Activated B cell treated with CpG ODN at 0.5 μM for 24 hours (primary cell): ENCODE measurements around the gene NAGLU. TPM values are rescaled to one million over a fixed set of nuclear protein-coding genes. Genes with fewer than 3 reads are reported as not detected.

Experiments used
- ATAC-seq: fragments of 200-7000 bp; cut with Tn5 transposase; one replicate; pipeline ENCODE4 v1.10.0; 2021; ENCODE audit warnings: low read depth, mild to moderate bottlenecking, moderate library complexity
- CTCF ChIA-PET: fragments of 350-600 bp; sonication (Branson Sonifier 250); formaldehyde crosslinking; loops from one replicate; lab custom pipeline; 2021; ENCODE audit warnings: antibody characterized with exemption; lab: Charles Lee
- POLR2A ChIA-PET: fragments of 350-600 bp; sonication (Branson Sonifier 250); formaldehyde crosslinking; loops from one replicate; lab custom pipeline; 2021; ENCODE audit warnings: antibody characterized with exemption; lab: Charles Lee
- DNase-seq: peaks from one replicate; pipeline ENCODE4 v3.0.0; 2022
- H3K27ac Mint-ChIP-seq: one replicate; pipeline ENCODE4 v1.8.0; 2020; ENCODE audit warnings: mixed read lengths
- H3K27me3 Mint-ChIP-seq: one replicate; pipeline ENCODE4 v1.8.0; 2021; ENCODE audit warnings: mixed read lengths
- H3K36me3 Mint-ChIP-seq: one replicate; pipeline ENCODE4 v1.8.0; 2021; ENCODE audit warnings: low read depth, mixed read lengths
- H3K4me1 Mint-ChIP-seq: one replicate; pipeline ENCODE4 v1.8.0; 2021; ENCODE audit warnings: mixed read lengths
- H3K4me3 Mint-ChIP-seq: one replicate; pipeline ENCODE4 v1.8.0; 2020; ENCODE audit warnings: mild to moderate bottlenecking, mixed read lengths
- H3K9me3 Mint-ChIP-seq: one replicate; pipeline ENCODE4 v1.8.0; 2020; ENCODE audit warnings: mixed read lengths
- intact Hi-C: fragments of 100-400 bp; cut with micrococcal nuclease; formaldehyde crosslinking; loops from one replicate; pipeline ENCODE4 v1.15.1; 2024
- total RNA-seq: library from RNA; stranded (reverse); gene quantifications from 2 replicates; pipeline ENCODE4 v1.2.3, GENCODE V29; 2022
- TF ChIP-seq, protein P1 (sequence below): fragments of 200-600 bp; IDR thresholded peaks from one replicate; pipeline ENCODE4 v1.8.0; 2022; ENCODE audit warnings: antibody characterized with exemption, mild to moderate bottlenecking

NAGLU gene
- total RNA-seq, 1 donor from 2014 or later = 33.9 TPM

DNA sequence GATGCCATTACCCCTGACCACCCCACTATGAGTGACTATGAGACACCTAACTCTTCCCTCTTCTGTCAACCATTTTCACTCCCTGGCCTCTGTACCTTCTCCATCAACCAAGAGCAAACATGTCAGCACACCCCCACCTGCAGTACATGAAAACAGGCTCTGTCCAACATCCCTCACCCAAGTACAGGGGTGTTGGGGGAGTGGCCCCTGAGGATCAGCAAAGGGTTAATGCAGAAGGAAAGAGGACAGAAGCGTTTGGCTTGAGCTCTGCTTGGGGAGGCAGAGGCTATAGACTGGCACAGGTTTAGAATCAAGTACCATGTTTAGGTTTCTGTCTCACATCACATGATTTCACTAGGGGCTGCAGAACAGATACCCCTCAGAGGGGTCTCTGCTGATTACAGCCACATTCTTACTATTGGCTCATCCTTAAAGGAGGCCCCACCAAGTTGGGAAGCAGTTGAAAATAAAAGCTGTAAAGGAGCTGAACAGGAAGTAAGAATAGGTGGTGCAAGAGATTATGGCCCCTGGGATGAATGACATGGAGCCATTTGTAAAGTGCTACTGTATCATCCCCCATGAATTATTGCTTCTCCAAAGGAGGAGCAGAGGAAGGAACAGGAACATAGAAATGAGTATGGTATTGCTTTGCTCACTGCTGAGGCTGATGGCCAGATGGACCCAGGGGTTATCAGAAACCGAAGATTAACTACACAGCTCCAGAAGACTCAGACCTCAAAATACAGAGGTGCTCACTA is 43.9 kb downstream of the NAGLU start:
- Mint-ChIP-seq H3K27ac (peak overlapping the region; percentile 59), H3K36me3 (peaks cover 69% of the 10 kb centered on the region), H3K4me3 (no peak overlapping the region), H3K4me1 (peaks cover 38% of the 10 kb centered on the region), H3K9me3 (no peaks in the 10 kb centered on the region), H3K27me3 (no peaks in the 10 kb centered on the region)
- intact Hi-C loops = loop anchor here (2.0 kb wide), 1 partner anchor 127 kb away; no protein-coding TSS in a partner anchor
- TF ChIP-seq, protein P1, sequence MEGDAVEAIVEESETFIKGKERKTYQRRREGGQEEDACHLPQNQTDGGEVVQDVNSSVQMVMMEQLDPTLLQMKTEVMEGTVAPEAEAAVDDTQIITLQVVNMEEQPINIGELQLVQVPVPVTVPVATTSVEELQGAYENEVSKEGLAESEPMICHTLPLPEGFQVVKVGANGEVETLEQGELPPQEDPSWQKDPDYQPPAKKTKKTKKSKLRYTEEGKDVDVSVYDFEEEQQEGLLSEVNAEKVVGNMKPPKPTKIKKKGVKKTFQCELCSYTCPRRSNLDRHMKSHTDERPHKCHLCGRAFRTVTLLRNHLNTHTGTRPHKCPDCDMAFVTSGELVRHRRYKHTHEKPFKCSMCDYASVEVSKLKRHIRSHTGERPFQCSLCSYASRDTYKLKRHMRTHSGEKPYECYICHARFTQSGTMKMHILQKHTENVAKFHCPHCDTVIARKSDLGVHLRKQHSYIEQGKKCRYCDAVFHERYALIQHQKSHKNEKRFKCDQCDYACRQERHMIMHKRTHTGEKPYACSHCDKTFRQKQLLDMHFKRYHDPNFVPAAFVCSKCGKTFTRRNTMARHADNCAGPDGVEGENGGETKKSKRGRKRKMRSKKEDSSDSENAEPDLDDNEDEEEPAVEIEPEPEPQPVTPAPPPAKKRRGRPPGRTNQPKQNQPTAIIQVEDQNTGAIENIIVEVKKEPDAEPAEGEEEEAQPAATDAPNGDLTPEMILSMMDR = no peak
- DNase-seq (no peak), ATAC-seq (no peak)
- ChIA-PET POLR2A (interaction anchor here (0.5 to 4.6 kb wide), 2 partner anchors 22 to 26 kb away, joined by 3 to 29 read pairs; no protein-coding TSS in a partner anchor), CTCF (interaction anchor here (1.2 to 3.6 kb wide), 2 partner anchors 29 to 184 kb away, joined by 4 to 32 read pairs; partner anchors contain the start of genes RETREG3 and TUBG1)

DNA sequence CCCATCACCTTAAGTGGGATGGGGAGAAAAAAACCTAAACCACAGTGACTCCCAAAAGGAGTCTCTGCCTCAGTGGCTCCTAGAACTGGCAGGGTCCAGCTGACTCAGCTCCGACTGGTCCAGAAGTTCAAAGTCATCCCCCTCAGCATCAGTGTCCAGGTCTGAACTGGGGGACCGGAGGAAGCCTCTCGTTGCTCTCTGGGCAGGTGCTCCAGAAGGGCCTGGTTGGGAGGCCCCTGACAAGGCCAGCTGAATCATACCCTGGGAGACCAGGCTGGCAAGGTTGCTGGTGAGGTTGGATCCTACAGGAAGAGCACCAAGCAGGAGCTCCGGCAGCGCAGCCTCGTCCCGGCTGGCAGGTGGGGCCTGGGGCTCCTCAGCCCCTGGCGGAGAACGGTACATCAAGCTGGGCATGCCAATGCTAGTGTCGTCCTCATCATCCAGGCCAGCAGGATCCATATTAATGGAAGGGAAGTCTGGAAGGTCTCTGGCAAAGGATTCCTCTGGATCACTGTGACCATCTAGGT is 45.8 kb downstream of the NAGLU start:
- H3K9me3 Mint-ChIP-seq = no peaks in the 10 kb centered on the region

DNA sequence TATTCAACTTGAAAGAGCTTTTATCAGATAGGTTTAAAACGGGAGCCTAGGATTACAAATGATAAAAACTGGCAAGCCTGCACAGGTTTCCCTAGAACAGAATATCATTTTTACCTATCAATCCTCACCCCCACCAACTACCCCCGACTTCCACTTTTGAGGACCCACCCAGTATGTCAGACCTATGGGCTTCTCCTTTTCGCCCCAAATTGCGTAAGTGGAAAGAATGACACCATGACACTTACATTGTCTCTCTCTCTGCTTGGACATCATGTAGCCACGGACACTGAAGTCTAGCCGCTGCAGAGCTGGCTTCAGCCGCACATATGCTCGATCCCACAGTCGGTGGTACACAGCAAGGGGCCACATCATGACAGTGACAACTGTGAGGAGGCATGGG is 48.8 kb downstream of the NAGLU start:
- CTCF ChIA-PET = interaction anchor here (1.2 kb wide), 1 partner anchor 179 kb away, joined by 3 read pairs; no protein-coding TSS in a partner anchor
- intact Hi-C loops = no loop called here
- H3K4me1 Mint-ChIP-seq = peaks cover 31% of the 10 kb centered on the region
- POLR2A ChIA-PET = no interaction called here
- no peak for ATAC-seq
- H3K4me3 Mint-ChIP-seq = no peak overlapping the region
- DNase-seq = no peak
- H3K27me3 Mint-ChIP-seq = no peaks in the 10 kb centered on the region
- peaks cover 93% of the 10 kb centered on the region for H3K36me3 Mint-ChIP-seq
- H3K9me3 Mint-ChIP-seq = no peaks in the 10 kb centered on the region
- TF ChIP-seq, protein P1 = no peak
- H3K27ac Mint-ChIP-seq = peak overlapping the region; percentile 46

More for the DNA sequence above, 45.8 kb downstream of the NAGLU start:
- Mint-ChIP-seq H3K4me3 (no peak overlapping the region), H3K27me3 (no peaks in the 10 kb centered on the region), H3K4me1 (peaks cover 42% of the 10 kb centered on the region), H3K27ac (peak overlapping the region; percentile 30), H3K36me3 (peaks cover 80% of the 10 kb centered on the region)
- ATAC-seq (no peak), DNase-seq (no peak)
- intact Hi-C loops = no loop called here
- CTCF ChIA-PET = interaction anchor here (0.6 to 1.3 kb wide), 2 partner anchors 98 to 182 kb away, joined by 3 to 4 read pairs; no protein-coding TSS in a partner anchor
- POLR2A ChIA-PET = interaction anchor here (0.5 kb wide), 1 partner anchor 161 kb away, joined by 4 read pairs; no protein-coding TSS in a partner anchor
- TF ChIP-seq, protein P1 = no peak

DNA sequence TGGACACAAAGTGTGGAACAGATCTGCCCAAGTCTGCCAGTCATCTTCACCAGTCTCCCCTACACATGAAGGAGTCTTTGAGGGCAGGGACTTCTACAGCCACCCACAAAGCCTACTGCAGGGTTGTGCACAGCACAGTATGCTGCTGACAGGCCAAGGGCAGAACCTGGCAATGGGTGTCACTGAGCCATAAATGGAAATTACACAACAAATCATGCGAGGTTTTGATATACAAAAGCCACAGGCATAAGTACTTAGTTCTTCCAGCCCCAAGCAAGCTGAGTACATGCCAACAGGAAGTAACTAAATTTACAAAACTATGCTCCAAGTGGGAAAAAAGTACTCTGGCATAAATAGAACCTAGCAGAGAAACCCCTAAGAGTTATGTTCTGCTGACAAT is 49.3 kb downstream of the NAGLU start:
- DNase-seq (no peak), ATAC-seq (no peak)
- intact Hi-C loops = no loop called here
- H3K36me3 Mint-ChIP-seq = peaks cover 93% of the 10 kb centered on the region
- TF ChIP-seq, protein P1 = no peak
- peaks cover 31% of the 10 kb centered on the region for H3K4me1 Mint-ChIP-seq
- ChIA-PET CTCF (interaction anchor here (1.4 kb wide), 1 partner anchor 93 kb away, joined by 3 read pairs; no protein-coding TSS in a partner anchor), POLR2A (interaction anchor here (1.5 kb wide), 1 partner anchor 18 kb away, joined by 3 read pairs; the partner anchor contains the start of gene MLX)
- H3K27me3 Mint-ChIP-seq = no peaks in the 10 kb centered on the region
- H3K9me3 Mint-ChIP-seq = no peaks in the 10 kb centered on the region
- no peak overlapping the region for H3K4me3 Mint-ChIP-seq
- H3K27ac Mint-ChIP-seq = peak overlapping the region; percentile 46
